GM12892 (cell line): ENCODE data around the gene ECT2L.

Experiments used
- POLR2A ChIP-seq: IDR thresholded peaks from 2 replicates; pipeline ENCODE4 v1.6.1; 2011; ENCODE audit warnings: low read depth, low read length, control low read depth
- POLR2AphosphoS5 ChIP-seq: IDR thresholded peaks from 2 replicates; pipeline ENCODE4 v1.6.1; 2011; ENCODE audit warnings: low read depth, low read length, control low read depth
- TAF1 ChIP-seq: IDR thresholded peaks from 2 replicates; pipeline ENCODE4 v1.6.1; 2011; ENCODE audit warnings: low read depth, mild to moderate bottlenecking, control low read depth, low read length, borderline replicate concordance

DNA sequence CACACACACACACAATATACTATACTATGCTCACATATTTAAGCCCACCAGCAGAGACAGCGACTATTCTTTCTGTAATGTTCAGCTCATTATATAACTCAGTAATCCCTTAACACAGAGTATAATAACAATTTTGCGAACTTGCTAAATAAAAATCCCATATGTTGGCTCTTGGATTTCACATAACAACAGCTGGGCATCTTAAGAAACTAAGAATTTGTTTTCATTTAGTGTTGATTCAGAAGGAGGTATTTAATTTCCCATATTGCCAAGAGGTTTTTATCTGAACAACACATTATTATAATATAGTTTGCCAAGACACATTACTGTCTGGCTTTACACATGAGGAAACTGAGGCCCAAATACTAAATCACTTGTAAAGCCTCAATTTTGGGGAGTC, 7.4 kb downstream of the ECT2L start:
- no peak for TF ChIP-seq POLR2A
- TF ChIP-seq POLR2AphosphoS5 = no peak
- TF ChIP-seq TAF1 = no peak
